Measurements from ENCODE around the gene MX2.
A peak's percentile ranks its signal among the peaks of the same experiment; 100 is the strongest.
"Not testable (repeated sequence)": the region's sequence is repeated elsewhere in the genome, so short reads cannot be mapped to it uniquely, and the experiment has no call there.

The MX2 gene

DNA sequence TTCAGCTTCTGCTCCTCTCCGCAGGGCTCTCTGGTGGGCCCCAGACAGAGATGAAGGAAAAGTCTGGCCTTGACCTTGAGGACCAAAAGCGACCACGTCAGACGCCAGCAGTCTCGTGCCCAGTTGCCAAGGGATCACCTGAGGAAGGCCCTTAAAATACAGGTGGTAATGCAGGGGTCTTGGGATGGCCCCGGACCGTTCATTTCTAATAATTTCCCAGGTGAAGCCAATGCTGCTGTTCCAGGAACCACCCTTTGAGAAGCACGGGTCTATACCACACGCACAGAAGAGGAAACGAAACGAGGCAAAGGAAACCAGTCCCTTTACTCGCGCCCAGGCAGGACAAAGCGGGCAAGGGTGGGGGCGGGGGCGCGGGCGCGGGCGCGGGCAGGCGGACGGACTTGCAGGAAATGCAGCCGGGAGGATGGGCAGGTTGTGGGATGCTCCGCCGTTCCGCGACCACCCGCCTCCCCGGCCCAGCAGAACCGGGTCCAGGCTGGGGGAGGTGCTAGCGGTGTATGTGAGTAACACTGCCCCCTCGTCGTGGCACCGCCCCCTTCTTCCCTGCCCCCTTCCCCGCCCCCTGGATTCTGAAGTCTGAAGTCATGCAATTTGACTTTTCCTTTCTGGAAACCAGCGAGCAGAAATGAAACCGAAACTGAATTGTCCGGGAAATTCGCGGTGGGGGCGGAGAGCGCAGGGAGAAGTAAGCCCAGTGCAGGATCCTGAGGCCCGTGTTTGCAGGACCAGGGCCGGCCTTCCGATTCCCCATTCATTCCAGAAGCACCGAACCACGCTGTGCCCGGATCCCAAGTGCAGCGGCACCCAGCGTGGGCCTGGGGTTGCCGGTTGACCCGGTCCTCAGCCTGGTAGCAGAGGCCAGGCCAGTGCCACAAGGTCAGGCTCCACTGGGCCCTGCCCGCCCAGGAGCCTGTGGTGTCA is 58.4 kb downstream of the MX2 start:
- ChIA-PET CTCF (no interaction called here), POLR2A (ENCODE audit: low non-redundant PET) (no interaction called here)
- TF ChIP-seq, protein P1, sequence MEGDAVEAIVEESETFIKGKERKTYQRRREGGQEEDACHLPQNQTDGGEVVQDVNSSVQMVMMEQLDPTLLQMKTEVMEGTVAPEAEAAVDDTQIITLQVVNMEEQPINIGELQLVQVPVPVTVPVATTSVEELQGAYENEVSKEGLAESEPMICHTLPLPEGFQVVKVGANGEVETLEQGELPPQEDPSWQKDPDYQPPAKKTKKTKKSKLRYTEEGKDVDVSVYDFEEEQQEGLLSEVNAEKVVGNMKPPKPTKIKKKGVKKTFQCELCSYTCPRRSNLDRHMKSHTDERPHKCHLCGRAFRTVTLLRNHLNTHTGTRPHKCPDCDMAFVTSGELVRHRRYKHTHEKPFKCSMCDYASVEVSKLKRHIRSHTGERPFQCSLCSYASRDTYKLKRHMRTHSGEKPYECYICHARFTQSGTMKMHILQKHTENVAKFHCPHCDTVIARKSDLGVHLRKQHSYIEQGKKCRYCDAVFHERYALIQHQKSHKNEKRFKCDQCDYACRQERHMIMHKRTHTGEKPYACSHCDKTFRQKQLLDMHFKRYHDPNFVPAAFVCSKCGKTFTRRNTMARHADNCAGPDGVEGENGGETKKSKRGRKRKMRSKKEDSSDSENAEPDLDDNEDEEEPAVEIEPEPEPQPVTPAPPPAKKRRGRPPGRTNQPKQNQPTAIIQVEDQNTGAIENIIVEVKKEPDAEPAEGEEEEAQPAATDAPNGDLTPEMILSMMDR (conservative IDR thresholded peaks at IDR 0.05; ENCODE audit: low read depth): no peak
- H3K27ac ChIP-seq: peak overlapping the region; percentile 85
- DNase-seq (ENCODE audit: low spot score): peak; percentile 80

DNA sequence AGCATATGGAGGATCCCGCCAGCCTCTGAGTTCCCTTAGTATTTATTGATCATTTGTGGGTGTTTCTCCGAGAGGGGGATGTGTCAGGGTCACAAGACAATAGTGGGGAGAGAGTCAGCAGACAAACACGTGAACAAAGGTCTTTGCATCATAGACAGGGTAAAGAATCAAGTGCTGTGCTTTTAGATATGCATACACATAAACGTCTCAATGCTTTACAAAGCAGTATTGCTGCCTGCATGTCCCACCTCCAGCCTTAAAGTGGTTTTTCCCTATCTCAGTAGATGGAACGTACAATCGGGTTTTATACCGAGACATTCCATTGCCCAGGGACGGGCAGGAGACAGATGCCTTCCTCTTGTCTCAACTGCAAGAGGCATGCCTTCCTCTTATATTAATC is 59.2 kb downstream of the MX2 start:
- peak overlapping the region; percentile 85 for H3K27ac ChIP-seq
- CTCF ChIA-PET; POLR2A ChIA-PET (ENCODE audit: low non-redundant PET); DNase-seq (ENCODE audit: low spot score): not testable (repeated sequence)

DNA sequence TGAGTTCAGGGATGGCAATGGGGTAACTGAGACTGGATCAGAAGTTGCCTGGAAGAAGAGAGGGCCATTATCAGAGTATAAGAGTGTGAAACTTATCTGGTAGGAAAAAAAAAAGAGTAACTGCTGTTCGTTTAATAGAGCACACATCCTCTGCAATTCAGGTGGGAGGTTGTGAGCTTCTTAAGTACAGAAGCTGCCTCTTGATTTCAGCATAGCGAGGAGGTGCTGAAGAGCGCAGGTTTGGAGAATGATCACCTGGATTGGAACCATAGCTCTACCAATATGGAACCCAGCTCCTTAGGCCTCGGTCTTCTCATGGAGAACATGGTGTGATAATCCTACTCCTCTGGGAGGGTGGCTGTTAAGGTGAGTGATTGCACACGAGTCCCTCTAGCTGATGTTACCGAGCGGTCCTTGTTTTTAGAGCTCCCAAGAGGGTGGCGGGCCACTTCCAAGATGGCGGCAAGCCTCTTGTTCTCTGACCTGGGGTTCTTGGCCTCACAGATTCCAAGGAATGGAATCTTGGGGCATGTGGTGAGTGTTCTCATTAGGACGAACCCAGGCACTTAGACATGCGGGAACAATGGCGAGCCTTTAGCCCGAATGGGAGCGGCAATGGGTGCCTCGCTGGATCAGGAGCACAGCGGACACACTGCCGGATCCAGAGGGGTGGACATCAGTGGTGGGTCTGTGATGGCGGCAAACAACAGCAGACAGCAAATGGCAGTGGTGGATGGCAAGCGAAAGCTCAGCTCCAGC is 60.9 kb downstream of the MX2 start:
- CTCF ChIA-PET: interaction anchor here (0.5 kb wide), 1 partner anchor 143 kb away, joined by 3 read pairs; no protein-coding TSS in a partner anchor
- TF ChIP-seq, protein P1 (conservative IDR thresholded peaks at IDR 0.05; ENCODE audit: low read depth): no peak
- POLR2A ChIA-PET (ENCODE audit: low non-redundant PET): no interaction called here
- H3K27ac ChIP-seq: no peak overlapping the region
- no peak for DNase-seq (ENCODE audit: low spot score)

DNA sequence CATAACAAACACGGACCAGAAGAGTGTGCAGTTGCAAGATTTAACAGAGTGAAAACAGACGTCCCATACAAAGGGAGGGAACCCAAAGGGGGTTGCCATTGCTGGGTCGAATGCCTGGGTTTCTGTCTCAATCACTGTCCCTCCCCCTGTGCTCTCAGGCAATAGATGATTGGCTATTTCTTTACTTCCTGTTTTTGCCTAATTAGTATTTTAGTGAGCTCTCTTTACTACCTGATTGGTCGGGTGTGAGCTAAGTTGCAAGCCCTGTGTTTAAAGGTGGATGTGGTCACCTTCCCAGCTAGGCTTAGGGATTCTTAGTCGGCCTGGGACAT is 61.4 kb downstream of the MX2 start:
- POLR2A ChIA-PET (ENCODE audit: low non-redundant PET); H3K27ac ChIP-seq; CTCF ChIA-PET; DNase-seq (ENCODE audit: low spot score): not testable (repeated sequence)

DNA sequence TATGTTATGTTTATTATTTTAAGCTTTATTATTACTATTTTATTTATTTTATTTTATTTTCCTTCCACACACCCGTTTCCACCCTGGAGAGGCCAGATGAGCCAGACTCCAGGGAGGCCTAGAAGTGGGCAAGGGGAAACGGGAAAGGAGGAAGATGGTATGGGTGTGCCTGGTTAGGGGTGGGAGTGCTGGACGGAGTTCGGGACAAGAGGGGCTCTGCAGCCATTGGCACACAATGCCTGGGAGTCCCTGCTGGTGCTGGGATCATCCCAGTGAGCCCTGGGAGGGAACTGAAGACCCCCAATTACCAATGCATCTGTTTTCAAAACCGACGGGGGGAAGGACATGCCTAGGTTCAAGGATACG is 63.7 kb downstream of the MX2 start:
- POLR2A ChIA-PET (ENCODE audit: low non-redundant PET): interaction anchor here (0.5 kb wide), 1 partner anchor 21 kb away, joined by 3 read pairs; no protein-coding TSS in a partner anchor

DNA sequence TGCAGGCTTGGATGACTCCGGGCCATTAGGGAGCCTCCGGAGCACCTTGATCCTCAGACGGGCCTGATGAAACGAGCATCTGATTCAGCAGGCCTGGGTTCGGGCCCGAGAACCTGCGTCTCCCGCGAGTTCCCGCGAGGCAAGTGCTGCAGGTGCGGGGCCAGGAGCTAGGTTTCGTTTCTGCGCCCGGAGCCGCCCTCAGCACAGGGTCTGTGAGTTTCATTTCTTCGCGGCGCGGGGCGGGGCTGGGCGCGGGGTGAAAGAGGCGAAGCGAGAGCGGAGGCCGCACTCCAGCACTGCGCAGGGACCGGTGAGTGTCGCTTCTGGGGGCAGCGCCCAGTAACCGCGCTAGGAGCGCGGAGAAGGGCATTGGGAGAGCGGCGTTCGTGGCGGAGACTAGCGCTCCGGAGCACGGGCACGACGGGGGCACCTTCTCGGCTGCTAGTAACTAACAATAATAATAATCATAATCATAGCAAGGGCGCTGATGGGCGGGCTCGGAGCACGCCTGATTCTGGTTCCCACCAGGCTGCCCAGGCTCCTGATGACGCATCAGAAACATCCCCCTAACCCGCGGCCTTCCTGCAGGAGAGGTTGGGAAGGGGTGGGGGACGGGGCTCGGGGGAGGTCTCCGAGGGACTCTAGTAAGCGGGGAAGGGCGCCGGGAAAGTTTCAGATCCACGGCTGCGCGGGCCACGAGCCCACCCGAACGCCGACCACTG is 64.3 kb downstream of the MX2 start, which contains the start of gene MX1:
Gene MX1, plus strand, starts transcription at position 286 of the 722 bp plus-strand sequence. CDS start 5,832 bp downstream, outside the sequence.
- TF ChIP-seq, protein P1 (conservative IDR thresholded peaks at IDR 0.05; ENCODE audit: low read depth): no peak
- ChIA-PET CTCF (interaction anchor here (0.6 to 1.4 kb wide), 6 partner anchors 9 to 289 kb away, joined by 3 to 6 read pairs (median 3); no protein-coding TSS in a partner anchor), POLR2A (ENCODE audit: low non-redundant PET) (interaction anchor here (0.5 kb wide), 1 partner anchor 21 kb away, joined by 3 read pairs; no protein-coding TSS in a partner anchor)
- H3K27ac ChIP-seq: peak within 1 kb of the TSS; percentile 11; the same call in 1 of the 2 replicates
- peak; percentile 69 for DNase-seq (ENCODE audit: low spot score)

More for the DNA sequence above, 63.7 kb downstream of the MX2 start:
- DNase-seq (ENCODE audit: low spot score): no peak
- TF ChIP-seq, protein P1 (conservative IDR thresholded peaks at IDR 0.05; ENCODE audit: low read depth): no peak
- CTCF ChIA-PET: interaction anchor here (0.6 to 0.7 kb wide), 3 partner anchors 9 to 289 kb away, joined by 3 to 6 read pairs (median 3); no protein-coding TSS in a partner anchor
- peak overlapping the region; percentile 11; the same call in 1 of the 2 replicates for H3K27ac ChIP-seq

Measured in RWPE1 (cell line).